ENCODE results near the gene PRDM11. TPM values are rescaled to one million over a fixed set of nuclear protein-coding genes. Genes with fewer than 3 reads are reported as not detected.

Gene PRDM11
- total RNA-seq, 1 donor from 2014 or later, result 23.6 TPM

GRCh38 chr11:45218705-45219104 is 72.3 kb downstream of the PRDM11 start:
- ChIA-PET POLR2A (no interaction called here), CTCF (no interaction called here)
- H3K9me3 Mint-ChIP-seq, result no peaks in the 10 kb centered on the region
- H3K27me3 Mint-ChIP-seq, result no peaks in the 10 kb centered on the region
- DNase-seq (no peak), ATAC-seq (ENCODE audit: low read depth) (no peak)
- peaks cover 44% of the 10 kb centered on the region for H3K36me3 Mint-ChIP-seq (ENCODE audit: low read depth)
- intact Hi-C loops (cut with micrococcal nuclease), result no loop called here
- no peak overlapping the region for H3K4me3 Mint-ChIP-seq
- no peak overlapping the region for H3K27ac Mint-ChIP-seq
- TF ChIP-seq CTCF (IDR thresholded peaks at IDR 0.05), result no peak
- H3K4me1 Mint-ChIP-seq, result no peaks in the 10 kb centered on the region

- ATAC-seq (ENCODE audit: low read depth) (no peak), DNase-seq (no peak)
- Mint-ChIP-seq H3K27me3 (no peaks in the 10 kb centered on the region), H3K9me3 (no peaks in the 10 kb centered on the region), H3K4me3 (no peak overlapping the region), H3K27ac (no peak overlapping the region), H3K36me3 (ENCODE audit: low read depth) (peaks cover 50% of the 10 kb centered on the region), H3K4me1 (no peaks in the 10 kb centered on the region)
- POLR2A ChIA-PET, result no interaction called here
- intact Hi-C loops (cut with micrococcal nuclease), result no loop called here
- CTCF ChIA-PET, result no interaction called here
- no peak for TF ChIP-seq CTCF (IDR thresholded peaks at IDR 0.05)
These were observed 73.0 kb downstream of the PRDM11 start for GRCh38 chr11:45219411-45219810.

- intact Hi-C loops (cut with micrococcal nuclease), result no loop called here
- Mint-ChIP-seq H3K4me1 (no peaks in the 10 kb centered on the region), H3K27ac (no peak overlapping the region), H3K36me3 (ENCODE audit: low read depth) (peaks cover 78% of the 10 kb centered on the region), H3K27me3 (no peaks in the 10 kb centered on the region), H3K9me3 (no peaks in the 10 kb centered on the region), H3K4me3 (no peak overlapping the region)
- DNase-seq, result no peak
- no peak for TF ChIP-seq CTCF (IDR thresholded peaks at IDR 0.05)
- ATAC-seq (ENCODE audit: low read depth), result no peak
- POLR2A ChIA-PET, result no interaction called here
- CTCF ChIA-PET, result no interaction called here
These were observed 77.1 kb downstream of the PRDM11 start for GRCh38 chr11:45223496-45223895.

- ATAC-seq (ENCODE audit: low read depth) (no peak), DNase-seq (no peak)
- CTCF ChIA-PET, result interaction anchor here (1.2 kb wide), 1 partner anchor 9 kb away, joined by 4 read pairs; no protein-coding TSS in a partner anchor
- intact Hi-C loops (cut with micrococcal nuclease), result no loop called here
- no peak overlapping the region for H3K4me3 Mint-ChIP-seq
- no peaks in the 10 kb centered on the region for H3K9me3 Mint-ChIP-seq
- H3K4me1 Mint-ChIP-seq, result no peaks in the 10 kb centered on the region
- TF ChIP-seq CTCF (IDR thresholded peaks at IDR 0.05), result no peak
- POLR2A ChIA-PET, result no interaction called here
- H3K36me3 Mint-ChIP-seq (ENCODE audit: low read depth), result peaks cover 73% of the 10 kb centered on the region
- H3K27ac Mint-ChIP-seq, result no peak overlapping the region
- H3K27me3 Mint-ChIP-seq, result no peaks in the 10 kb centered on the region
These were observed 78.3 kb downstream of the PRDM11 start for GRCh38 chr11:45224766-45225165.

- H3K9me3 Mint-ChIP-seq, result no peaks in the 10 kb centered on the region
- ATAC-seq (ENCODE audit: low read depth), result no peak
- no peak for TF ChIP-seq CTCF (IDR thresholded peaks at IDR 0.05)
- no peak overlapping the region for H3K27ac Mint-ChIP-seq
- intact Hi-C loops (cut with micrococcal nuclease), result no loop called here
- no peaks in the 10 kb centered on the region for H3K4me1 Mint-ChIP-seq
- no peak for DNase-seq
- no peak overlapping the region for H3K4me3 Mint-ChIP-seq
- ChIA-PET CTCF (no interaction called here), POLR2A (no interaction called here)
- H3K27me3 Mint-ChIP-seq, result no peaks in the 10 kb centered on the region
- peaks cover 68% of the 10 kb centered on the region for H3K36me3 Mint-ChIP-seq (ENCODE audit: low read depth)
These were observed 78.8 kb downstream of the PRDM11 start for GRCh38 chr11:45225277-45225676.

Measured in activated B cell treated with CpG ODN at 0.5 μM for 24 hours (primary cell).